A673 (cell line): ENCODE data around the gene GUK1.

Source experiments
- CTCF ChIP-seq: fragments of 300-800, 200-600 bp; sonication (generic); conservative IDR thresholded peaks from 2 replicates; pipeline ENCODE4 v1.5.1; 2017; ENCODE audit warnings: low read depth, mild to moderate bottlenecking, antibody characterized with exemption, low read length, moderate library complexity, mixed read lengths
- EZH2 ChIP-seq: fragments of 200-600 bp; sonication (generic); IDR thresholded peaks from 2 replicates; pipeline ENCODE4 v1.6.1; 2017; ENCODE audit warnings: borderline replicate concordance, low read depth, mild to moderate bottlenecking, mixed read lengths, antibody characterized with exemption, low read length; ENCODE audit not compliant: poor library complexity, severe bottlenecking

- no peak for TF ChIP-seq CTCF
- no peak for TF ChIP-seq EZH2
These were observed 16.4 kb downstream of the GUK1 start for GRCh38 chr1:228156515-228156881.
